Naive thymus-derived CD4-positive, alpha-beta T cell (primary cell): ENCODE results near the gene CPT1C. TPM values are rescaled to one million over a fixed set of nuclear protein-coding genes. Genes with fewer than 3 reads are reported as not detected.

Source experiments
- ATAC-seq: fragments of 150-1000 bp; cut with Tn5 transposase; 2 replicates; pipeline ENCODE4 v1.10.0; 2021; ENCODE audit warnings: mild to moderate bottlenecking, moderate library complexity
- CTCF ChIA-PET: fragments of 350-600 bp; sonication (Branson Sonifier 250); formaldehyde crosslinking; loops from one replicate; lab custom pipeline; 2021; ENCODE audit warnings: antibody characterized with exemption; lab: Charles Lee
- POLR2A ChIA-PET: fragments of 350-600 bp; sonication (Branson Sonifier 250); formaldehyde crosslinking; loops from one replicate; lab custom pipeline; 2021; ENCODE audit warnings: antibody characterized with exemption, inconsistent platforms; lab: Charles Lee
- DNase-seq, 9 donors: peaks; one replicate each; pipeline versions ENCODE4 v3.0.0 to v3.0.0-alpha.2; 2020 to 2022; ENCODE audit warnings: mixed read lengths in 1 of 9
- H3K27ac ChIP-seq: one replicate; pipeline ENCODE4 v1.7.0; 2013; ENCODE audit warnings: mild to moderate bottlenecking, low read depth, low read length, moderate library complexity
- H3K27me3 ChIP-seq, 2 donors: one replicate each; pipeline ENCODE4 v1.7.0; 2013; ENCODE audit warnings: low read length in 2 of 2, mild to moderate bottlenecking in 2 of 2, moderate library complexity in 2 of 2; ENCODE audit not compliant: control insufficient read depth in 2 of 2, insufficient read depth in 2 of 2
- H3K36me3 ChIP-seq, 3 experiments: 1 replicate in 2 of 3; 2 replicates in 1 of 3; pipeline ENCODE4 v1.7.0; 2013; ENCODE audit warnings: low read length in 3 of 3, mild to moderate bottlenecking in 3 of 3, moderate library complexity in 1 of 3; ENCODE audit not compliant: insufficient read depth in 3 of 3, control insufficient read depth in 2 of 3
- H3K4me1 ChIP-seq, 2 donors: one replicate each; pipeline ENCODE4 v1.7.0; 2013; ENCODE audit warnings: low read length in 2 of 2, mild to moderate bottlenecking in 2 of 2, moderate library complexity in 1 of 2; ENCODE audit not compliant: control insufficient read depth in 2 of 2, insufficient read depth in 2 of 2
- H3K4me3 ChIP-seq: 2 replicates; pipeline ENCODE4 v1.7.0; 2013; ENCODE audit warnings: mild to moderate bottlenecking, low read length
- H3K9me3 ChIP-seq, 3 experiments: 1 replicate in 2 of 3; 2 replicates in 1 of 3; pipeline ENCODE4 v1.7.0; 2013; ENCODE audit warnings: low read length in 3 of 3; ENCODE audit not compliant: control insufficient read depth in 2 of 3
- H3K27ac Mint-ChIP-seq, 9 donors: one replicate each; pipeline ENCODE4 v1.8.0; 2020 to 2022; ENCODE audit warnings: mixed read lengths in 9 of 9, mild to moderate bottlenecking in 8 of 9, moderate library complexity in 5 of 9, inconsistent platforms in 2 of 9
- H3K27me3 Mint-ChIP-seq, 5 donors: one replicate each; pipeline ENCODE4 v1.8.0; 2021 to 2022; ENCODE audit warnings: mixed read lengths in 5 of 5, mild to moderate bottlenecking in 1 of 5
- H3K36me3 Mint-ChIP-seq, 5 donors: one replicate each; pipeline ENCODE4 v1.8.0; 2020 to 2022; ENCODE audit warnings: mixed read lengths in 5 of 5, mild to moderate bottlenecking in 3 of 5, inconsistent platforms in 1 of 5
- H3K4me1 Mint-ChIP-seq, 7 donors: one replicate each; pipeline ENCODE4 v1.8.0; 2020 to 2022; ENCODE audit warnings: mixed read lengths in 7 of 7, mild to moderate bottlenecking in 3 of 7, inconsistent platforms in 1 of 7
- H3K4me3 Mint-ChIP-seq, 10 donors: one replicate each; pipeline ENCODE4 v1.8.0; 2020 to 2022; ENCODE audit warnings: mild to moderate bottlenecking in 10 of 10, mixed read lengths in 10 of 10, moderate library complexity in 6 of 10, inconsistent platforms in 2 of 10
- H3K9me3 Mint-ChIP-seq, 11 donors: one replicate each; pipeline ENCODE4 v1.8.0; 2020 to 2022; ENCODE audit warnings: mixed read lengths in 11 of 11, mild to moderate bottlenecking in 4 of 11, inconsistent platforms in 1 of 11, moderate library complexity in 1 of 11
- intact Hi-C, 2 donors: fragments of 100-400 bp; cut with micrococcal nuclease; formaldehyde crosslinking; loops; one replicate each; pipeline ENCODE4 v1.15.1; 2023
- microRNA-seq: library from miRNA; unstranded; fragments of <30 nt; microRNA quantifications from one replicate; pipeline ENCODE4 v1.2.0, GENCODE V29; 2022; ENCODE audit warnings: borderline microRNAs expressed
- polyA plus RNA-seq, 2 donors: library from polyadenylated mRNA; unstranded; fragments of 300-500 nt; fragmentation: Illumina TruSeq; gene quantifications; one replicate each; pipeline ENCODE4 v1.2.3, GENCODE V29; 2021
- total RNA-seq, 6 experiments: library from RNA in 5 of 6; stranded (reverse) in 5 of 6; gene quantifications; 1 replicate in 5 of 6; 2 replicates in 1 of 6; pipeline ENCODE4 v1.2.3 and lab custom pipeline; 2021 to 2026

The CPT1C gene
- total and polyA plus RNA-seq, 7 experiments from 2014 or later, result 0.96 to 6.0 (median 1.6) TPM; not detected in 1

GRCh38 chr19:49761249-49761624, 70.3 kb downstream of the CPT1C start:
- H3K36me3 Mint-ChIP-seq, result peaks cover 0 to 5% (median 0%) of the 10 kb centered on the region in 5 donors
- H3K27me3 Mint-ChIP-seq, result peaks cover 0 to 6% (median 0%) of the 10 kb centered on the region in 5 donors
- POLR2A ChIA-PET, result no interaction called here
- DNase-seq (no peak), ATAC-seq (no peak)
- H3K27ac ChIP-seq, result no peak overlapping the region
- H3K9me3 Mint-ChIP-seq, result peaks cover 0 to 9% (median 0%) of the 10 kb centered on the region in 11 donors
- no peak overlapping the region for H3K4me3 ChIP-seq
- peak overlapping the region in 3 of 10 donors; percentile 43 to 58 (median 46) for H3K4me3 Mint-ChIP-seq
- peaks cover 0 to 7% of the 10 kb centered on the region in 2 donors for H3K4me1 ChIP-seq
- intact Hi-C loops, result no loop called here
- H3K27me3 ChIP-seq, result no peaks in the 10 kb centered on the region
- H3K36me3 ChIP-seq, result no peaks in the 10 kb centered on the region
- peak overlapping the region in 5 of 9 donors; percentile 48 to 73 (median 67) for H3K27ac Mint-ChIP-seq
- CTCF ChIA-PET, result interaction anchor here (0.6 kb wide), 1 partner anchor 249 kb away, joined by 4 read pairs; no protein-coding TSS in a partner anchor
- H3K4me1 Mint-ChIP-seq, result peaks cover 0 to 8% (median 6%) of the 10 kb centered on the region in 7 donors
- peaks cover 0 to under 1% (median 0%) of the 10 kb centered on the region in 3 experiments for H3K9me3 ChIP-seq

- peak overlapping the region in 6 of 9 donors; percentile 9 to 73 (median 53) for H3K27ac Mint-ChIP-seq
- intact Hi-C loops, result no loop called here
- H3K4me3 ChIP-seq, result no peak overlapping the region
- ChIA-PET CTCF (no interaction called here), POLR2A (no interaction called here)
- H3K4me3 Mint-ChIP-seq, result peak overlapping the region in 5 of 10 donors; percentile 29 to 58 (median 46)
- H3K9me3 ChIP-seq, result no peaks in the 10 kb centered on the region
- H3K27me3 Mint-ChIP-seq, result peaks cover 0 to 6% (median 0%) of the 10 kb centered on the region in 5 donors
- H3K36me3 ChIP-seq, result no peaks in the 10 kb centered on the region
- no peak overlapping the region for H3K27ac ChIP-seq
- peak in 4 of 9 donors; percentile 11 to 27 (median 16) for DNase-seq
- H3K4me1 Mint-ChIP-seq, result peaks cover 0 to 11% (median 8%) of the 10 kb centered on the region in 7 donors
- peaks cover 0 to 7% (median 0%) of the 10 kb centered on the region in 11 donors for H3K9me3 Mint-ChIP-seq
- H3K36me3 Mint-ChIP-seq, result peaks cover 0 to 5% (median 0%) of the 10 kb centered on the region in 5 donors
- H3K27me3 ChIP-seq, result no peaks in the 10 kb centered on the region
- no peak for ATAC-seq
- peaks cover 0 to 7% of the 10 kb centered on the region in 2 donors for H3K4me1 ChIP-seq
Observed at GRCh38 chr19:49761625-49762311, 70.9 kb downstream of the CPT1C start.

GRCh38 chr19:49763230-49763629, 72.3 kb downstream of the CPT1C start, which contains the start of gene TSKS:
TSS of gene TSKS (minus strand) at chr19:49763306. CDS start at chr19:49763247, 59 bp downstream.
- DNase-seq (no peak), ATAC-seq (no peak)
- ChIA-PET POLR2A (interaction anchor here (0.7 to 1.0 kb wide), 2 partner anchors 46 to 1430 kb away, joined by 3 to 4 read pairs; no protein-coding TSS in a partner anchor), CTCF (no interaction called here)
- Histone ChIP-seq H3K36me3 (peaks cover 0 to 7% (median 0%) of the 10 kb centered on the region in 3 experiments), H3K9me3 (no peaks in the 10 kb centered on the region), H3K27ac (no peak within 1 kb of the TSS), H3K4me3 (no peak within 1 kb of the TSS), H3K27me3 (no peaks in the 10 kb centered on the region), H3K4me1 (peaks cover 6 to 16% of the 10 kb centered on the region in 2 donors)
- peaks cover 11 to 22% (median 19%) of the 10 kb centered on the region in 7 donors for H3K4me1 Mint-ChIP-seq
- H3K36me3 Mint-ChIP-seq, result no peaks in the 10 kb centered on the region
- H3K27ac Mint-ChIP-seq, result peak within 1 kb of the TSS in 6 of 9 donors; percentile 2 to 73 (median 41)
- intact Hi-C loops, result no loop called here
- H3K9me3 Mint-ChIP-seq, result peaks cover 0 to 2% (median 0%) of the 10 kb centered on the region in 11 donors
- H3K4me3 Mint-ChIP-seq, result peak within 1 kb of the TSS in 5 of 10 donors; percentile 11 to 69 (median 46)
- peaks cover 0 to 3% (median 0%) of the 10 kb centered on the region in 5 donors for H3K27me3 Mint-ChIP-seq

Small RNAs within 50 kb of the gene (microRNA-seq; reads per million reads assigned to microRNA genes)
- gene MIR5088, result not detected

Other genes starting within 250 kb of the CPT1C start
- under 1 TPM in 2 of 5 experiments, not detected in 3; 0.12 to 0.22 TPM for gene SLC17A7, start 249.6 kb upstream of the CPT1C start, total RNA-seq
- not detected for gene SLC17A7, start 249.6 kb upstream of the CPT1C start, polyA plus RNA-seq
- 100 to 1,000 TPM; 136 to 183 (median 159) TPM for gene PIH1D1, start 239.3 kb upstream of the CPT1C start, total RNA-seq
- gene PIH1D1, start 239.3 kb upstream of the CPT1C start, polyA plus RNA-seq, result 10 to 100 TPM; 62.7 to 91.8 TPM
- 10 to 100 TPM; 27.6 to 38.1 (median 33.3) TPM for gene ALDH16A1, start 237.9 kb upstream of the CPT1C start, total RNA-seq
- 10 to 100 TPM; 28.3 to 37.8 TPM for gene ALDH16A1, start 237.9 kb upstream of the CPT1C start, polyA plus RNA-seq
- 100 to 1,000 TPM in 3 of 5 experiments, 10 to 100 TPM in 2; 90.6 to 401 (median 280) TPM for gene FLT3LG, start 216.9 kb upstream of the CPT1C start, total RNA-seq
- 100 to 1,000 TPM; 148 to 168 TPM for gene FLT3LG, start 216.9 kb upstream of the CPT1C start, polyA plus RNA-seq
- gene RPL13A, start 203.5 kb upstream of the CPT1C start, total RNA-seq, result 1,000 to 10,000 TPM; 2,467 to 6,044 (median 5,762) TPM
- 1,000 to 10,000 TPM; 3,356 to 4,438 TPM for gene RPL13A, start 203.5 kb upstream of the CPT1C start, polyA plus RNA-seq
- 1,000 to 10,000 TPM; 2,065 to 3,362 (median 2,972) TPM for gene RPS11, start 194.7 kb upstream of the CPT1C start, total RNA-seq
- gene RPS11, start 194.7 kb upstream of the CPT1C start, polyA plus RNA-seq, result 1,000 to 10,000 TPM; 2,125 to 2,254 TPM
- 100 to 1,000 TPM in 1 of 5 experiments, 10 to 100 TPM in 3, 1 to 10 TPM in 1; 8.2 to 177 (median 47.5) TPM for gene FCGRT, start 178.5 kb upstream of the CPT1C start, total RNA-seq
- 100 to 1,000 TPM; 117 to 129 TPM for gene FCGRT, start 178.5 kb upstream of the CPT1C start, polyA plus RNA-seq
- 10 to 100 TPM in 1 of 5 experiments, 1 to 10 TPM in 4; 1.9 to 14.5 (median 3.5) TPM for gene RCN3, start 163.1 kb upstream of the CPT1C start, total RNA-seq
- 10 to 100 TPM in 1 of 2 donors, 1 to 10 TPM in 1; 6.9 to 12.3 TPM for gene RCN3, start 163.1 kb upstream of the CPT1C start, polyA plus RNA-seq
- 100 to 1,000 TPM; 222 to 267 (median 228) TPM for gene NOSIP, start 110.6 kb upstream of the CPT1C start, total RNA-seq
- 1,000 to 10,000 TPM in 1 of 2 donors, 100 to 1,000 TPM in 1; 933 to 1,232 TPM for gene NOSIP, start 110.6 kb upstream of the CPT1C start, polyA plus RNA-seq
- gene PRRG2, start 109.8 kb upstream of the CPT1C start, total RNA-seq, result 1 to 10 TPM in 2 of 5 experiments, under 1 TPM in 3; 0.44 to 2.9 (median 0.58) TPM
- gene PRRG2, start 109.8 kb upstream of the CPT1C start, polyA plus RNA-seq, result under 1 TPM in 1 of 2 donors, not detected in 1; 0.30 TPM
- 10 to 100 TPM; 45.6 to 69.4 (median 60.0) TPM for gene PRR12, start 99.9 kb upstream of the CPT1C start, total RNA-seq
- gene PRR12, start 99.9 kb upstream of the CPT1C start, polyA plus RNA-seq, result under 1 TPM; 0.25 to 0.74 TPM
- 10 to 100 TPM; 11.0 to 18.6 (median 13.8) TPM for gene RRAS, start 51.0 kb upstream of the CPT1C start, total RNA-seq
- gene RRAS, start 51.0 kb upstream of the CPT1C start, polyA plus RNA-seq, result 10 to 100 TPM; 31.8 to 37.0 TPM
- 10 to 100 TPM; 35.0 to 74.9 (median 48.8) TPM for gene SCAF1, start 48.9 kb upstream of the CPT1C start, total RNA-seq
- 1 to 10 TPM; 1.4 to 3.7 TPM for gene SCAF1, start 48.9 kb upstream of the CPT1C start, polyA plus RNA-seq
- 100 to 1,000 TPM; 176 to 346 (median 212) TPM for gene IRF3, start 25.3 kb upstream of the CPT1C start, total RNA-seq
- 10 to 100 TPM; 55.5 to 80.7 TPM for gene IRF3, start 25.3 kb upstream of the CPT1C start, polyA plus RNA-seq
- 10 to 100 TPM; 11.3 to 57.2 (median 22.6) TPM for gene BCL2L12, start 25.2 kb upstream of the CPT1C start, total RNA-seq
- 10 to 100 TPM; 11.4 to 14.8 TPM for gene BCL2L12, start 25.2 kb upstream of the CPT1C start, polyA plus RNA-seq
- gene PRMT1, start 13.8 kb upstream of the CPT1C start, total RNA-seq, result 100 to 1,000 TPM in 1 of 5 experiments, 10 to 100 TPM in 4; 73.1 to 169 (median 95.3) TPM
- gene PRMT1, start 13.8 kb upstream of the CPT1C start, polyA plus RNA-seq, result 100 to 1,000 TPM; 126 to 145 TPM
- 1 to 10 TPM; 2.8 to 7.5 (median 4.6) TPM for gene ADM5, start 1.5 kb upstream of the CPT1C start, total RNA-seq
- gene ADM5, start 1.5 kb upstream of the CPT1C start, polyA plus RNA-seq, result under 1 TPM in 1 of 2 donors, not detected in 1; 0.34 TPM
- 1 to 10 TPM; 1.4 to 3.6 (median 2.8) TPM for gene TSKS, start 72.2 kb downstream of the CPT1C start, total RNA-seq
- gene TSKS, start 72.2 kb downstream of the CPT1C start, polyA plus RNA-seq, result 1 to 10 TPM in 1 of 2 donors, under 1 TPM in 1; 0.51 to 1.1 TPM
- gene AP2A1, start 75.9 kb downstream of the CPT1C start, total RNA-seq, result 10 to 100 TPM; 38.2 to 83.3 (median 56.7) TPM
- gene AP2A1, start 75.9 kb downstream of the CPT1C start, polyA plus RNA-seq, result 1 to 10 TPM; 3.8 to 8.3 TPM
- gene FUZ, start 122.2 kb downstream of the CPT1C start, total RNA-seq, result 10 to 100 TPM; 16.0 to 28.4 (median 26.8) TPM
- gene FUZ, start 122.2 kb downstream of the CPT1C start, polyA plus RNA-seq, result 1 to 10 TPM; 3.8 to 6.3 TPM
- 10 to 100 TPM; 36.8 to 75.2 (median 55.4) TPM for gene MED25, start 127.2 kb downstream of the CPT1C start, total RNA-seq
- 10 to 100 TPM; 10.8 to 16.7 TPM for gene MED25, start 127.2 kb downstream of the CPT1C start, polyA plus RNA-seq
- gene PTOV1, start 160.0 kb downstream of the CPT1C start, total RNA-seq, result 100 to 1,000 TPM in 4 of 5 experiments, 10 to 100 TPM in 1; 92.8 to 170 (median 160) TPM
- 10 to 100 TPM; 49.0 to 68.6 TPM for gene PTOV1, start 160.0 kb downstream of the CPT1C start, polyA plus RNA-seq
- 100 to 1,000 TPM; 141 to 174 (median 154) TPM for gene PNKP, start 176.5 kb downstream of the CPT1C start, total RNA-seq
- 10 to 100 TPM; 19.4 to 24.8 TPM for gene PNKP, start 176.5 kb downstream of the CPT1C start, polyA plus RNA-seq
- gene AKT1S1, start 186.2 kb downstream of the CPT1C start, total RNA-seq, result 10 to 100 TPM; 15.9 to 25.7 (median 21.2) TPM
- gene AKT1S1, start 186.2 kb downstream of the CPT1C start, polyA plus RNA-seq, result 1 to 10 TPM; 4.7 to 5.8 TPM
- gene TBC1D17, start 186.6 kb downstream of the CPT1C start, total RNA-seq, result 100 to 1,000 TPM in 1 of 5 experiments, 10 to 100 TPM in 4; 42.9 to 106 (median 53.0) TPM
- gene TBC1D17, start 186.6 kb downstream of the CPT1C start, polyA plus RNA-seq, result 10 to 100 TPM; 11.6 to 22.2 TPM
- gene IL4I1, start 205.8 kb downstream of the CPT1C start, total RNA-seq, result 1 to 10 TPM; 1.2 to 6.8 (median 1.9) TPM
- gene IL4I1, start 205.8 kb downstream of the CPT1C start, polyA plus RNA-seq, result not detected
- 10 to 100 TPM in 3 of 5 experiments, 1 to 10 TPM in 2; 5.9 to 16.1 (median 14.9) TPM for gene ATF5, start 238.1 kb downstream of the CPT1C start, total RNA-seq
- gene ATF5, start 238.1 kb downstream of the CPT1C start, polyA plus RNA-seq, result 1 to 10 TPM; 1.6 to 1.9 TPM
- 100 to 1,000 TPM in 1 of 5 experiments, 10 to 100 TPM in 4; 26.9 to 130 (median 52.4) TPM for gene NUP62, start 238.4 kb downstream of the CPT1C start, total RNA-seq
- 10 to 100 TPM; 46.3 to 65.0 TPM for gene NUP62, start 238.4 kb downstream of the CPT1C start, polyA plus RNA-seq